Aorta (tissue), 5 donors: ENCODE measurements around the gene TSPEAR. TPM values are rescaled to one million over a fixed set of nuclear protein-coding genes. Genes with fewer than 3 reads are reported as not detected.

Source experiments
- ATAC-seq: fragments of 200-7000 bp; cut with Tn5 transposase; one replicate; pipeline ENCODE4 v1.9.1; 2022; ENCODE audit warnings: moderate library complexity; ENCODE audit not compliant: low FRiP score
- DNase-seq, 2 donors: peaks; one replicate each; pipeline ENCODE4 v3.0.0-alpha.2; 2020
- H3K27ac ChIP-seq, 2 donors: one replicate each; pipeline ENCODE4 v1.5.1; 2013; ENCODE audit warnings: low read length in 2 of 2, mild to moderate bottlenecking in 2 of 2, moderate library complexity in 2 of 2, control low read depth in 1 of 2, inconsistent platforms in 1 of 2, low read depth in 1 of 2
- H3K27me3 ChIP-seq, 2 donors: one replicate each; pipeline ENCODE4 v1.6.1; 2013; ENCODE audit warnings: control low read depth in 1 of 2, low read length in 1 of 2, mild to moderate bottlenecking in 1 of 2, moderate library complexity in 1 of 2; ENCODE audit not compliant: insufficient read depth in 2 of 2, control insufficient read depth in 1 of 2
- H3K36me3 ChIP-seq, 2 donors: one replicate each; pipeline ENCODE4 v1.6.1; 2013; ENCODE audit warnings: control low read depth in 1 of 2, low read length in 1 of 2, mild to moderate bottlenecking in 1 of 2; ENCODE audit not compliant: insufficient read depth in 2 of 2, control insufficient read depth in 1 of 2
- H3K4me1 ChIP-seq, 2 donors: one replicate each; pipeline ENCODE4 v1.6.1; 2013; ENCODE audit warnings: low read length in 2 of 2, control low read depth in 1 of 2, mild to moderate bottlenecking in 1 of 2, moderate library complexity in 1 of 2; ENCODE audit not compliant: insufficient read depth in 2 of 2, control insufficient read depth in 1 of 2
- H3K4me3 ChIP-seq, 2 donors: one replicate each; pipeline ENCODE4 v1.5.1; 2013; ENCODE audit warnings: low read length in 2 of 2, control low read depth in 1 of 2, mild to moderate bottlenecking in 1 of 2
- H3K9me3 ChIP-seq: one replicate; pipeline ENCODE4 v1.6.1; 2013; ENCODE audit warnings: mild to moderate bottlenecking, low read length; ENCODE audit not compliant: control insufficient read depth
- WGBS, 2 donors: extraction: QIAGEN DNeasy Blood & Tissue Kit; methylation state at CpG; one replicate each; pipeline ENCODE4 v1.1.7; 2013; 5-methylcytosine and 5-hydroxymethylcytosine counted together
- intact Hi-C, 2 donors: fragments of 100-400 bp; cut with DNase I; formaldehyde crosslinking; loops; one replicate each; pipeline versions ENCODE4 v1.14.2 to v1.15.0; 2022
- polyA plus RNA-seq, 2 donors: library from polyadenylated mRNA; stranded (reverse); fragments of 200-250 nt; gene quantifications; one replicate each; pipeline ENCODE4 v1.2.3, GENCODE V29; 2013
- total RNA-seq, 2 donors: library from RNA; stranded (reverse); fragmentation: NEBNext Ultra II Directional; extraction: Animal tissue kit (Norgen Biotek cat#: 25700); gene quantifications; one replicate each; pipeline ENCODE4 v1.2.1, GENCODE V29; 2021
- donor health status: healthy with polysubstance abuse.
- donor health status: Bipolar disorder and iron deficiency.
- donor health status: DM: no; HTN: no; CAD: no.
- donor health status: DM: no; HTN: no; CAD: no.
- donor health status: DM: yes; HTN: yes; CAD: no.

Gene TSPEAR
- total and polyA plus RNA-seq, 4 donors, result not detected

DNA sequence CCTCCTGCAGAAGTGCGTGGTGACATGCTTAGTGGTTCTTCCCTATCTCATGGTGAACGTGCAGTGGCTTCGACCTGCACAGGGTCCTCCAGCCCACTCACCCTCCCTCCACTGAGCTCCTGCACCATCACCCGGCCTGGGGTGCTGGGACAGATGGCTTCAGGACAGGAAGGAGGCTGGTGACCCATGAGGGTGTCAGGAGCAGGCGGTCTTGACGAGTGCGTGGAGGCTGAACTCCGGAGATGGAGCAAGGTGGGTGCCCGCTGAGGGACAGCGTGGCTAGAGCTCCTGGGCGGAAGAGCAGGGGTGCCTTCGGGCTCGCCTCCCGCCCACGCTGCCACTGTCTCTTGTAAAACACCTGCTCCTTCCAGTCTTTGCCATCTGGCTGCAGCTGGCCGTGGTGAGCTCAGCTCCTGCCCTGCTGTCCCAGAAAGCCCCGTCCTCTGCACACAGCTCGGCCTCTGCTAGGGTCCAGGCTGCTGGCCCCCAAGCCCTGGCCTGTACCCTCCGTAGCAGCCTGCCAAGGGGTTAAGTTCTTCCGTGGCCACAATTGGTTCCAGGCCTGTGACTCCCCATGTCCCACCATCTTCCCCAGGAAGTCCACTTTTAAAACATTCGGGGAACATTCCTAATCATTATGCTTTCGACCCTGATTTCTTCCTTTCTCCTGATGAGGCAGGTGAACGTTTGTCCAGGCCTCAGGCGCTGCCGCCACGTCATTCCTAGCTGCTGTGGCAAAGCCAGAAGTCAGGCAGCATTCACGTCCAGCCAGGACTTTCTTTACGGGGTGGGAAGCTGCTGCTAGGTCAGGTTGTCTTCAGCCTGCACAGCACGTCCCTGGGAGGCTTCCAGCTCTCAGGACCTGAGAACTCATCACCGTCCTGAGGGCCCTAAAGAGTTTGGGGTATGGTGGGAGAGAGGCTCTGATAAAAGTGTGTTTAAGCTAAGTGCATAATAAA is 179.5 kb downstream of the TSPEAR start:
- peak in 1 of 2 donors; percentile 47 for DNase-seq
- WGBS, 2 donors, result 86 to 90% methylated on average over 29 to 30 of the region's 30 CpGs
- intact Hi-C loops, result no loop called here

DNA sequence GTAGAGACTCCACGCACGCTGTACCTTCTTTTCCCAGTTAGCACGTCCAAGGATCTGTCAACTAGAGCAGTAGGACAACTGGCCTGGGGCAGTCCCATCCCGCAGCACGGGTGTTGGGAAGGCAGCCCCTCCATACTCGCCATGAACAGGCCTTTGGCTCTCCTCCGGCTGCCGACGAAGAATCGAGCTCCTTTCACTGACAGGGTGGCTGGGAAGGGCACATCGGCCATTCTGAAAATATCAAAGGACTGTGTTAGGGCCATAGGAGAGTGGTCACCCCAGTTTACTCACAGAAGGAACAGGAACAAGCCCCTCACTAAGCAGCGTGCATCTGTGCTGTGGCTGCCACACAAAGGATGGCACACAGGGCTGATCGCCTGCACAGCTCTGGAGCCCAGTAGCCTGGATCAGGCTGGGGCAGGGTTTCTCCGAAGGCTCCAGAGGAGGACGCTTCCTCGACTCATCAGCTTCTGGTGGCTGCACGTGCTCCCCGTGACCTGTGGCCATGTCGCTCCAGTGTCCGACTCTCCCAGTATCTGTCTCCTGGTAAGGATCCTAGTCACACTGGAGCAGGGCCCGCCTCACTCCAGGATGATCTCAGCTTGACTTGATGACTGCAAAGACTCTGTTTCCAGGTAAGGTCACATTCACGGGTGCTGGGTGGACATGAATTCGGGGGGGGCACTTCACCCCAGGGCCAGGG is 180.3 kb downstream of the TSPEAR start:
- DNase-seq, result peak; percentile 19 to 63
- intact Hi-C loops, result no loop called here
- WGBS, 2 donors, result 91% methylated on average over 21 to 23 of the region's 23 CpGs

More for the DNA sequence above, 179.5 kb downstream of the TSPEAR start:
- no peaks in the 10 kb centered on the region for H3K4me1 ChIP-seq
- no peaks in the 10 kb centered on the region for H3K27me3 ChIP-seq
- H3K36me3 ChIP-seq, result no peaks in the 10 kb centered on the region
- ATAC-seq, result no peak
- H3K4me3 ChIP-seq, result no peak overlapping the region
- no peak overlapping the region for H3K27ac ChIP-seq
- H3K9me3 ChIP-seq, result no peaks in the 10 kb centered on the region

DNA sequence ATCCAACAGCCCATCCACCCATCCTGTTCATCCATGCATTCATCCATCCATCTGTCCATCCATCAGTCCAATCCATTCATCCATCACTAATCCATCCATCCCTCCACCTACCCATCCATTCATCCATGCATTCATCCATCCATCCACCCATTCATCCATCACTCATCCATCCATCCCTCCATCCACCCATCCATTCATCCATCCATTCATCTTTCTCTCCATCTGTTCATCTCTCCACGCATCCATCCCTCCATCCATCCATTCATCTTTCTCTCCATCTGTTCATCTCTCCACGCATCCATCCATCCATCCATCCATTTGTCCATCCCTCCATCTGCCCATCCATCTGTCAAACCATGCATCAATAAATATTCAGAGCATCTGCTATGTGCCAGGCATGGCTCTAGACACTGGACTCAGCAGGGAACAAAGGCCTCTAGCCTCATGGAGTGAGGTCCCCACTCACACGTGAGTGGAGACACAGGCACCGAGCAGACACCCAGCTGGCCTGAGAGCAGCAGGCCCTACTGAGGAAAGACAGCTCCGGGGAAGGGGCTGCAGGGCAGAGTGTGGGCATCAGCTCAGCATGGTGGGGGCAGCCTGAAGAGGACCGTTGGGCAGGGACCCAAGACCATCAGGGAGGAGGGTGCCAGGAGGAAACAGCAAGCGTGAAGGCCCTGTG is 181.0 kb downstream of the TSPEAR start:
- Histone ChIP-seq H3K27ac (no peak overlapping the region), H3K4me3 (no peak overlapping the region), H3K9me3 (no peaks in the 10 kb centered on the region), H3K36me3 (no peaks in the 10 kb centered on the region), H3K27me3 (no peaks in the 10 kb centered on the region), H3K4me1 (no peaks in the 10 kb centered on the region)
- intact Hi-C loops, result no loop called here
- ATAC-seq (no peak), DNase-seq (peak in 1 of 2 donors; percentile 10)
- 88 to 90% methylated on average over 7 of the region's 7 CpGs for WGBS, 2 donors

More for the DNA sequence above, 180.3 kb downstream of the TSPEAR start:
- no peaks in the 10 kb centered on the region for H3K4me1 ChIP-seq
- H3K27me3 ChIP-seq, result no peaks in the 10 kb centered on the region
- H3K9me3 ChIP-seq, result no peaks in the 10 kb centered on the region
- no peak overlapping the region for H3K27ac ChIP-seq
- ATAC-seq, result no peak
- no peak overlapping the region for H3K4me3 ChIP-seq
- H3K36me3 ChIP-seq, result no peaks in the 10 kb centered on the region

DNA sequence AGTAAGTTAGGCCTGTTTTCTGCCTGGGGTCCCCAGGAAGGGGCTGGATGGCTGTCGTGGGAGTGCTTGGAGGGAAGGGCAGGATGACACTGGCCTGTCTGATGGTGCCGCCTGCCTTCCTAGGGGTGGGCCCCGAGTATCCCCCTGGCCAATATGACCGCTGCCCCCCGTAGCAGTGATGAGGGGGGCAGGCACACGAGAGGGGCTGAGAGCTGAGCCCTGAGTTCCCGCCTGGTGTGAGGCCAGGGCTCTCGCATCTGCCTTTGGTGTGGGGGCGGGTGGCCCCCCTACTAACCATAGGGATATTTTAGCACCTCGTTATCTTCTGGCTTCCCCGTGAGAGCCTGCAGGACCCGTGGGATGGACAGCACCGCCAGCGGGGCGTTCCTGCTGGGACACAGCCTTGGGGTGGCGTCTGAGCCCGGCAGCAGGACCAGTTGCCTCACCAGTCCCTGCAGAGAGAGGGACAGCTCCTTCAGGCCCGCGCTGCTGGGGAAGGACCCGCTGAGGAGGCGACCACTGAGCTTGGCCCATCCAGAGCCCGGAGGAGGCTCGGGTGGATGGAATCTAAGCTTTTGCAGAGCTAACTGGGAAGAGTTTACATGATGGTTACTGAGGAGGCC is 181.8 kb downstream of the TSPEAR start:
- intact Hi-C loops, result no loop called here
- 83 to 87% methylated on average over 20 to 23 of the region's 23 CpGs for WGBS, 2 donors
- Histone ChIP-seq H3K4me3 (no peak overlapping the region), H3K4me1 (no peaks in the 10 kb centered on the region), H3K9me3 (no peaks in the 10 kb centered on the region), H3K27ac (no peak overlapping the region), H3K27me3 (no peaks in the 10 kb centered on the region), H3K36me3 (no peaks in the 10 kb centered on the region)
- ATAC-seq (no peak), DNase-seq (peak; percentile 28 to 54)

DNA sequence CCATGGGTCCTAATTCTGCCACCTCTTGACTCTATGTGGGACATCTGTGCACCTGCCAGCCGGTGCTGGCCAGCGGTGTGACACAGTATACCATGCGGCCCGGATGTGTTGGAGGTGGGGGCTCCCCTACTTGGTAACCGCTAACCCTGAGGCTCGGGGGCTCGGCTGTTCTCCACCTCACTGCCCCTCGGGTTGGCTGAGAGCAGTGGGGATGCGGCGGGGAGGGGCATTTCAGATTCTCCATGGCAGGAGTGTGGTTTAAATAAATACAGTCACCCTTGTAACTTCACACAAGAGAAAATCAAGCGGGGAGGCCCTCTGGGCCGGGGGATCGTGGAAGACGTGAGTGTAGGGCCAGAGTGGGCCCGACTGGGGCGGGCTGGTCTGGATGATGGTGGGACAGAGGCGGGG is 182.4 kb downstream of the TSPEAR start:
- DNase-seq, result peak in 1 of 2 donors; percentile 69
- H3K4me3 ChIP-seq, result no peak overlapping the region
- H3K9me3 ChIP-seq, result no peaks in the 10 kb centered on the region
- no peaks in the 10 kb centered on the region for H3K36me3 ChIP-seq
- WGBS, 2 donors, result 94 to 97% methylated on average over 17 of the region's 17 CpGs
- no peaks in the 10 kb centered on the region for H3K27me3 ChIP-seq
- ATAC-seq, result no peak
- no peaks in the 10 kb centered on the region for H3K4me1 ChIP-seq
- intact Hi-C loops, result no loop called here
- H3K27ac ChIP-seq, result no peak overlapping the region

DNA sequence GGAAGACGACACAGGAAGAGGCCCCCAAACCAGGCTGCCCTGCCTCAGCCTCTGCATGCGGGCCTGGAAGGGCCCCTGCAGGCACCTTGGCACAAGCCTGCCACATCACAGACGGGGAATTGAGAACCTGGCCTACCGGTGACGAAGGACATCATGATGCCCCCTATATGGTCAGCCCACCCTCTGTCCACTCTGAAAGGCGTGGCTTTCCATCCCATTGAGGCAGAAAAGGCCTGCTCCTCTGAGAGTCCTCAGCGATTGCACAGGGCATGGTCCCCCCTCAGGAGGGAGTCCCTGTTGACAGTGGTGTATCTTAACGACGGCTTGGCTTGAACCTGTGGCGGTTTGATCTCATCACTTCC is 182.8 kb downstream of the TSPEAR start:
- intact Hi-C loops, result no loop called here
- DNase-seq (peak in 1 of 2 donors; percentile 22), ATAC-seq (no peak)
- Histone ChIP-seq H3K4me1 (no peaks in the 10 kb centered on the region), H3K27me3 (no peaks in the 10 kb centered on the region), H3K4me3 (no peak overlapping the region), H3K27ac (no peak overlapping the region), H3K9me3 (no peaks in the 10 kb centered on the region), H3K36me3 (no peaks in the 10 kb centered on the region)
- WGBS, 2 donors, result 92 to 94% methylated on average over 10 of the region's 10 CpGs

DNA sequence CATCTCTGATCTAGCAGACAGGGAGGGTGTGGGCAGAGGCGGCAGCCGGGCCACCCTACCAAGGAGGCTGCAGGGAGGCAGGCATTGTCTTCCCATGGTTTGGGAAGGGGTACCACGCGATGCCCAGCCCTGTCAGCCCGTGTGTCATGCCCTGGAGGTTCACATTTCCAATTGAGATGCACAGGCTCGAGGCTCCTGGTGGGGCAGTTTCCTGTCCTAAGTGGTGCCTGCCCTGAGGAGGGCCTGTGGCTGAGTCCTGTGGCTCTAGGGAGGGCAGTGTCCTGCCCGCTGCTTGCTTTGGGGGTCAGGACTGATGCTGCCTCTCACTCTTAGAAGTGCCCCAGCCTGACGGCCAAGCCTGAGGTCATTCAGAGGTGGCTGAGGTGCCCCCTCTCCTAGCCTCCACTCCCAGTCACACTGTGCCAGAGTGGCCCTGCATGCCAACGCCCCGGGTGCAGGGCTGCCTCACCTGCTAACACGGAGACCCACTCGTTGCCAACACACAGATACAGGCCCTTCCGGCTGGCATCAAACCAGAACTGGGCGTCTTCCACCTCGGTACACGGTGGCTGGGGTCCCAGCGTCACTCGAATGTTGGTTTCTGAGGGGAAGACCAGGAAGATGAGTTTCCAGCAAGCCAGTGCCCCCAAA is 183.3 kb downstream of the TSPEAR start:
- intact Hi-C loops, result no loop called here

More for the DNA sequence above, 183.3 kb downstream of the TSPEAR start:
- H3K4me3 ChIP-seq, result no peak overlapping the region
- DNase-seq (peak; percentile 40 to 45), ATAC-seq (no peak)
- H3K27ac ChIP-seq, result no peak overlapping the region
- H3K4me1 ChIP-seq, result no peaks in the 10 kb centered on the region
- WGBS, 2 donors, result 89% methylated on average over 18 of the region's 18 CpGs
- H3K36me3 ChIP-seq, result no peaks in the 10 kb centered on the region
- H3K9me3 ChIP-seq, result no peaks in the 10 kb centered on the region
- no peaks in the 10 kb centered on the region for H3K27me3 ChIP-seq
